LHCN-M2 (cell line): ENCODE measurements around the gene OXCT1. TPM values are rescaled to one million over a fixed set of nuclear protein-coding genes. Genes with fewer than 3 reads are reported as not detected.
"Not testable (repeated sequence)": the region's sequence is repeated elsewhere in the genome, so short reads cannot be mapped to it uniquely, and the experiment has no call there.

Experiments
- DNase-seq: peaks from one replicate; pipeline ENCODE4 v3.0.0-alpha.2; 2012; ENCODE audit warnings: low read depth
- total RNA-seq: library from RNA; depleted of rRNA; stranded (reverse); fragments of >200 nt; gene quantifications from 2 replicates; pipeline ENCODE4 v1.2.3, GENCODE V29; 2014; rRNA removed

Gene OXCT1
- total RNA-seq, 1 experiment from 2014 or later: 39.9 TPM

- DNase-seq: peak; percentile 21
These were observed 147.8 kb downstream of the OXCT1 start for GRCh38 chr5:41722359-41722950.

- DNase-seq: peak; percentile 10
These were observed 148.7 kb downstream of the OXCT1 start for GRCh38 chr5:41721516-41721915.

GRCh38 chr5:41716382-41716781, 153.8 kb downstream of the OXCT1 start:
- no peak for DNase-seq

GRCh38 chr5:41714446-41714845, 155.8 kb downstream of the OXCT1 start:
- DNase-seq: not testable (repeated sequence)

- DNase-seq: peak; percentile 1
These were observed 161.7 kb downstream of the OXCT1 start for GRCh38 chr5:41708604-41708940.

GRCh38 chr5:41707853-41708603, 162.2 kb downstream of the OXCT1 start:
- DNase-seq: peak; percentile 73

GRCh38 chr5:41695920-41696582, 174.2 kb downstream of the OXCT1 start:
- peak; percentile 11 for DNase-seq

GRCh38 chr5:41686767-41687166, 183.5 kb downstream of the OXCT1 start:
- DNase-seq: no peak

- DNase-seq: no peak
These were observed 184.0 kb downstream of the OXCT1 start for GRCh38 chr5:41686191-41686590.

- no peak for DNase-seq
These were observed 187.0 kb downstream of the OXCT1 start for GRCh38 chr5:41683181-41683580.

- DNase-seq: no peak
These were observed 187.6 kb downstream of the OXCT1 start for GRCh38 chr5:41682641-41683040.

- DNase-seq: no peak
These were observed 188.4 kb downstream of the OXCT1 start for GRCh38 chr5:41681840-41682239.

Other genes starting within 250 kb of the OXCT1 start
- gene RIMOC1, start 33.9 kb upstream of the OXCT1 start, total RNA-seq: 15.2 and 21.8 TPM in 2 replicates
- 13.2 and 23.1 TPM in 2 replicates for gene FBXO4, start 54.9 kb upstream of the OXCT1 start, total RNA-seq